Kasumi-1 (cell line): Measurements from ENCODE around the gene CNNM1.
A peak's percentile ranks its signal among the peaks of the same experiment; 100 is the strongest.

Experiments used
- DNase-seq, 2 experiments: peaks; one replicate each; lab custom pipeline; 2025; lab: John Stamatoyannopoulos, UW

The CNNM1 gene

GRCh38 chr10:99329304-99329553 lies at the start of gene CNNM1:
Gene CNNM1, plus strand, starts transcription at chr10:99329356. Its CDS starts 32 bp downstream, at chr10:99329388.
- DNase-seq: peak in 1 of 2 experiments; percentile 12

DNA sequence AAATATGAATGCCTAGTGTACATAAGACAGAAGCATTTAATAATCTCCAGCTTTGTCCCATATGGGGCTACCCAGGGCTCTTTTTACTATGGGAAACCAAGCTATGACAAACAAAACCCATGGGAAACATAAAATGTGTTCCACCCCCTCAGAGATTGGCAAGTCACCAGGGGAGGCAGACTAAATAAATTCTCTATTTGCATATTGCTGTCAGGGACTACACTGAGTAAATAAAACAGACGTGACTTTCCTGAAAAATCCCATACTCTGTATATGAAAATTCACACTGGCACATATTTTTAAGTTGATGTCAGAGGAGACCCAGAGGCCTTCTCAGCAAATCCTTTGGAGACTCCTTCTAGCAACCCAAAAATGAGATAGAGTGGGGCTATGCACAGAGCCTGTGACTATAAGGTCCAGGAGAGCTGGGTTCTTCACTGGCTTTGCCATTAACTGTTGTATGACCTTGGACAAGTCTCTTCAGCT lies 49.5 kb upstream of the CNNM1 start:
- no peak for DNase-seq

- DNase-seq: no peak
Measured at GRCh38 chr10:99280472-99280871, 48.7 kb upstream of the CNNM1 start.

GRCh38 chr10:99285881-99286280 lies 43.3 kb upstream of the CNNM1 start:
- DNase-seq: no peak

- DNase-seq: no peak
Measured at GRCh38 chr10:99290306-99290705, 38.9 kb upstream of the CNNM1 start.

- DNase-seq: no peak
Measured at GRCh38 chr10:99292159-99292558, 37.0 kb upstream of the CNNM1 start.

DNA sequence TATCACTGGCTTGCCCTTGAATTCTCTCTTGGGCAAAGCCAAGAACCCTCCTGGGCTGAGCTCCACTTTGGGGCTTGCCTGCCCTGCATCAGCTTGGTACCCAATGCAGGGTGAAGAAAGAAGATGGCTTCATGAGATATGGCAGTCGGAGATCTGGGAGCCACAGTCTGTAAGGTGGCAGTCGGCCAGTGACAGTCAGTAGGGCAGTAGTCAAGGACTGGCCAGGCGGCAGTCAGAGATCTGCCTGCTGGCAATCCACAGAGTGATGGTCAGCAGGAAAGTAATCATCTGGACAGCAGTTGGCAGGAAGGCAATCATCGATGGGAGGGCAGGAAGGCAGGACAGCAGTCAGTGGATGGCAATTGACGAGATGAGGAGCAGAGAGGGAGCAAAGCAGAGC lies 32.6 kb upstream of the CNNM1 start:
- no peak for DNase-seq

DNA sequence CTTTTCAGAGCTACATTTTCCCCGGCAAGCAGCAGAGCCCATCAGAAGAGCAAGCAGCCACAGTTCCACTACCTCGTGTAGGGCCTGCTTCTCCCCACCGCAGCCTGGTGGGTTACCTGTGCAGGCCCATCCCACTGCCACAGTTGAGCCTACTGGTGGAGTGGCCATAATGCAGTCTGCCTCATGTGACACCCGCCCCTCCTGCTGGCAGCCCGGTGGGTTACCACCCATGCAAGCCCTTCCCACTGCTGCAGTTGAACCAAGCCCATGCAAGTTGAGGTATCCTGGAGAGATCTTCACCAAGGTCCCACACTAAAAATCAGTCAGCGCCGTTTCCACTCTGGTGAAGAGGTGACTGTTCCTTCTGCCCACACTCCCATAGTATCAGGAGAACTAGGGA lies 32.1 kb upstream of the CNNM1 start:
- DNase-seq: no peak

- no peak for DNase-seq
Measured at GRCh38 chr10:99303899-99304861, 25.0 kb upstream of the CNNM1 start.

DNA sequence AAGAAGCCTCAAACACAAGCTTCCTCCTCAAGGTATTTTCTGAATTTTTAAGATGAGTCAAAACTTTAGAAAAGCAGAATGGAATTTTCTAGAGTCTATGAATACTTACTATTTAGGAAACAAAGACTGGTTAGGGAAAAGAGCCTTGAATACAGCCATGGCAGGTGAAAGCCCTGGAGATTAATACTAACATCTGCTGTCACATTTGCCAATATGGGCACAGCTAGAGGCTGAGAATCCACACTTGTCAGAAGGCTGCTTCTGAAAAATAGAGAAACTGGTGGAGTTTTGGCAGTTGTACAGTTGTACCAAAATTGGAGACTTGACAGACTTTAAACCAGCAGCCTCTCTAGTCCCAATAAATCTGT lies 24.3 kb upstream of the CNNM1 start:
- no peak for DNase-seq

- DNase-seq: no peak
Measured at GRCh38 chr10:99312501-99312900, 16.7 kb upstream of the CNNM1 start.

DNA sequence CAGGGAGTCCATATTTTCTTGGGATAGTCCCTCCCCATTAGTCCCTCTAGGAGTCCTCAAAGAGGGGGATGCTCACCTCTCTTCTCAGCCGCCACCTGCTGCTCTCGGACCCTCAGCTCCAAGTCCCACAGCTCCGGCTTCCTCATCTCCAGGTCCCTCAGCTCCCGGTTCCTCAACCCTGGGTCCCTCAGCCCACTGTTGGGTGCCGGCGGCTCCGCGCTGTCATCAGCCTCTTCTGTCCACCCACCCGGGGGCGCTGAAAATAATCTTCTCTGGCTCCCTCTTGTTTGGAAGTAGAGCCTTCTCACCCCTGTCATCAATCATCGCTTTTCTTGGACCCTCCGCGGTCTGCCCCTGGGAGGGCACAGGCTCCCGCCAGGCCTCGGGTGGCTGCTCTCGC lies 13.3 kb upstream of the CNNM1 start:
- DNase-seq: no peak

GRCh38 chr10:99316374-99316773 lies 12.8 kb upstream of the CNNM1 start:
- no peak for DNase-seq

GRCh38 chr10:99318048-99318447 lies 11.1 kb upstream of the CNNM1 start:
- DNase-seq: no peak

GRCh38 chr10:99318475-99318874 lies 10.7 kb upstream of the CNNM1 start:
- DNase-seq: no peak

GRCh38 chr10:99325281-99325680 lies 3.9 kb upstream of the CNNM1 start:
- DNase-seq: no peak

GRCh38 chr10:99326871-99327270 lies 2.3 kb upstream of the CNNM1 start:
- DNase-seq: no peak

GRCh38 chr10:99328579-99329303 lies 415 bp upstream of the CNNM1 start:
- no peak for DNase-seq

DNA sequence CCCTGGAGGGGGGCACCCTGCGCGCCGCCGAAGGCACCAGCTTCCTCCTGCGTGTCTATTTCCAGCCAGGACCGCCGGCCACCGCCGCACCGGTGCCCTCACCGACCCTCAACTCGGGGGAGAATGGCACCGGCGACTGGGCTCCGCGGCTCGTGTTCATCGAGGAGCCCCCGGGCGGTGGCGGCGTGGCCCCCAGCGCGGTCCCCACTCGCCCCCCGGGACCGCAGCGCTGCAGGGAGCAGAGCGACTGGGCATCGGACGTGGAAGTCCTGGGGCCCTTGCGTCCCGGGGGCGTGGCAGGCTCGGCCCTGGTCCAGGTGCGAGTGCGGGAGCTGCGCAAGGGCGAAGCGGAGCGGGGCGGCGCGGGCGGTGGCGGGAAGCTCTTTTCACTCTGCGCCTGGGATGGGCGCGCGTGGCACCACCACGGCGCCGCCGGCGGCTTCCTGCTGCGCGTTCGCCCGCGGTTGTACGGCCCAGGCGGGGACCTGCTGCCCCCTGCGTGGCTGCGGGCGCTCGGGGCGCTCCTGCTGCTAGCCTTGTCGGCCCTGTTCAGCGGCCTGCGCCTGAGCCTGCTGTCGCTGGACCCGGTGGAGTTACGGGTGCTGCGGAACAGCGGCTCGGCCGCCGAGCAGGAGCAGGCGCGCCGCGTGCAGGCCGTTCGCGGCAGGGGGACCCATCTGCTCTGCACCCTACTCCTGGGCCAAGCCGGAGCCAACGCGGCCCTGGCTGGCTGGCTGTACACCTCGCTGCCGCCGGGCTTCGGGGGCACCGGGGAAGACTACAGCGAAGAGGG lies 594 bp downstream of the CNNM1 start:
- no peak for DNase-seq

- no peak for DNase-seq
Measured at GRCh38 chr10:99330347-99330924, 1.3 kb downstream of the CNNM1 start.

- peak in 1 of 2 experiments; percentile 11 for DNase-seq
Measured at GRCh38 chr10:99331207-99331803, 2.1 kb downstream of the CNNM1 start.
